Spinal cord (tissue), 10 donors: ENCODE results near the gene MARS1. TPM values are rescaled to one million over a fixed set of nuclear protein-coding genes. Genes with fewer than 3 reads are reported as not detected.
"Not testable (repeated sequence)": the region's sequence is repeated elsewhere in the genome, so short reads cannot be mapped to it uniquely, and the experiment has no call there.

ENCODE experiments used
- DNase-seq, 6 donors: peaks; one replicate each; pipeline versions ENCODE4 v3.0.0 to v3.0.0-alpha.2; 2013 to 2015; ENCODE audit warnings: low spot score in 6 of 6, low read depth in 4 of 6
- H3K27ac ChIP-seq: one replicate; pipeline ENCODE4 v1.5.1; 2013; ENCODE audit warnings: low read depth, low read length, control low read depth
- H3K27me3 ChIP-seq: one replicate; pipeline ENCODE4 v1.6.1; 2013; ENCODE audit warnings: low read length; ENCODE audit not compliant: control insufficient read depth, insufficient read depth
- H3K36me3 ChIP-seq: one replicate; pipeline ENCODE4 v1.6.1; 2013; ENCODE audit warnings: low read length; ENCODE audit not compliant: control insufficient read depth, insufficient read depth
- H3K4me1 ChIP-seq: one replicate; pipeline ENCODE4 v1.6.1; 2013; ENCODE audit warnings: low read length; ENCODE audit not compliant: control insufficient read depth, insufficient read depth
- H3K4me3 ChIP-seq: one replicate; pipeline ENCODE4 v1.5.1; 2013; ENCODE audit warnings: low read depth, low read length, control low read depth
- H3K9me3 ChIP-seq: one replicate; pipeline ENCODE4 v1.6.1; 2013; ENCODE audit warnings: low read length; ENCODE audit not compliant: control insufficient read depth, insufficient read depth
- WGBS: methylation state at CpG from one replicate; pipeline ENCODE4 v1.1.5; 2013; ENCODE audit warnings: missing lambda C conversion rate; ENCODE audit not compliant: insufficient coverage; 5-methylcytosine and 5-hydroxymethylcytosine counted together
- long read RNA-seq, 4 donors: transcript quantifications; one replicate each; lab custom pipeline, GENCODE V29; 2026
- polyA plus RNA-seq, 2 donors: library from polyadenylated mRNA; unstranded; fragments of 120-200 nt; gene quantifications; one replicate each; pipeline ENCODE4 v1.2.1, GENCODE V29; 2013; ENCODE audit not compliant: insufficient read length in 2 of 2
- total RNA-seq, 2 donors: library from RNA; depleted of rRNA in 1 of 2; stranded (reverse); fragments of 120-200 nt in 1 of 2; fragments of >200 nt in 1 of 2; gene quantifications; one replicate each; pipeline versions ENCODE4 v1.2.3 to v1.2.4, GENCODE V29; 2013 to 2014
- donor health status: healthy.

The MARS1 gene
- 100 to 1,000 TPM in 1 of 2 donors, 10 to 100 TPM in 1; 68.6 to 115 TPM for total RNA-seq
- polyA plus RNA-seq = 100 to 1,000 TPM; 171 to 203 TPM
- long read RNA-seq, donor 1, transcript MARS-201 (21 exons, 2,905 nt) = major isoform, 9 of 29 reads
- long read RNA-seq, donor 1, partial matches to known transcripts = 17 of 29 reads
- long read RNA-seq, donor 1, other reads (novel, unspliced or antisense) = 0 of 29 reads
- long read RNA-seq, donor 2, transcript MARS-201 (21 exons, 2,905 nt) = major isoform, 6 of 8 reads
- long read RNA-seq, donor 2, partial matches to known transcripts = 0 of 8 reads
- long read RNA-seq, donor 2, other reads (novel, unspliced or antisense) = 0 of 8 reads
- long read RNA-seq, donor 3, transcript MARS-201 (21 exons, 2,905 nt) = major isoform, 6 of 98 reads
- long read RNA-seq, donor 3, partial matches to known transcripts = 43 of 98 reads
- long read RNA-seq, donor 3, other reads (novel, unspliced or antisense) = 47 of 98 reads
- long read RNA-seq, donor 4, transcript MARS-201 (21 exons, 2,905 nt) = major isoform, 8 of 20 reads
- long read RNA-seq, donor 4, partial matches to known transcripts = 8 of 20 reads
- long read RNA-seq, donor 4, other reads (novel, unspliced or antisense) = 0 of 20 reads

DNA sequence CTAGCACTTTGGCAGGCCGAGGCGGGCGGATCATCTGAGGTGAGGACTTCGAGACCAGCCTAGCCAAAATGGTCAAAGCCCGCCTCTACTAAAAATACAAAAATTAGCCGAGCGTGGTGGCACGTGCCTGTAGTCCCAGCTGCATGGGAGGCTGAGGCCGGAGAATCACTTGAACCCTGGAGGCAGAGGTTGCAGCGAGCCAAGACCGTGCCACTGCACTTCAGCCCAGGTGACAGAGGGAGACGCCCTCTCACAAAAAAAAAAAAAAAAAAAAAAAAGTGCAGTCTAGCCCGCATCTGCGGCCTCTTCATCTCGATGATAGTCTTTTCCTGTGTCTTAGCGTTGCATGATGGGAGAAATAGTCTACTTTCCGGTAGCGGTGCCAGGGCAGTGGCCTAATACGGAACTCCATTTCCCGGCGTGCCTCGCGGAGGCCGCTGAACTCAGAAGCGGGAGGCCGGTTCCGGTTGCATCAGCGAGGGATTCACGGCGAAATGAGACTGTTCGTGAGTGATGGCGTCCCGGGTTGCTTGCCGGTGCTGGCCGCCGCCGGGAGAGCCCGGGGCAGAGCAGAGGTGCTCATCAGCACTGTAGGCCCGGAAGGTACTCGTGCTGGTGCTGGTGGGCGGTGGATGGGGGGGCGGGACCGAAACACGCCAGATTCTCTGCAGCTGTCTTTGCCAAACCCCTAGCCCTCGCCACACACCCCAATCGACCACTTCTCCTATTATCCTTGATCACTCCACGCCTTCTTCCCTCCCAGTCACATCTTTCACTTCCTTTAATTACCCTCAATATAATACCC lies at the start of gene MARS1:
MARS1 (plus strand) TSS at position 472 of the 805 bp plus-strand sequence; CDS start at position 495, 23 bp downstream.
- Histone ChIP-seq H3K27ac (peak within 1 kb of the TSS; percentile 69), H3K4me1 (peaks cover 16% of the 10 kb centered on the region), H3K36me3 (peaks cover 21% of the 10 kb centered on the region), H3K27me3 (no peaks in the 10 kb centered on the region), H3K9me3 (no peaks in the 10 kb centered on the region), H3K4me3 (peak within 1 kb of the TSS; percentile 92)
- peak; percentile 83 to 99 (median 94) for DNase-seq
- WGBS = under 1% methylated on average over 39 of the region's 47 CpGs

DNA sequence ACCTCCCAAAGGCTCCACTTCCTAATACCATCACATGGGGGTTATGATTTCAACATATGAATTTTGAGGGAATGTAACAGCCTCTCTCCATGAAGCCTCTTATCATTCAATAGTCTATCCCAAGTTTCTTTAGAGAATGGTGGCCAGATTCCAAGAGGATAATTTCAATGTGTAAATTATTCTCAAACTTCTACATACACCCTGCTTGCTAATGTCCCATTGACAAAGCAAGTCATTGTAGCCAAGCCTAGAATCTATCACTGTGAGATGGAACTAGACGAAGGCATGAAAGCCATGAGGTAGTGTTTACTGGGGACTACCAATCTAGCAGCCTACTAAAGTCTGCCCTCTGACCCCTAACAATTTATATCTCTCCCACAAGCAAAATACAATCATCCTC lies 49.5 kb upstream of the MARS1 start:
- H3K4me1 ChIP-seq = no peaks in the 10 kb centered on the region
- H3K27ac ChIP-seq = no peak overlapping the region
- H3K9me3 ChIP-seq = no peaks in the 10 kb centered on the region
- no peak overlapping the region for H3K4me3 ChIP-seq
- no peaks in the 10 kb centered on the region for H3K27me3 ChIP-seq
- H3K36me3 ChIP-seq = no peaks in the 10 kb centered on the region
- no peak for DNase-seq
- no CpG with 5 or more reads among the region's 1 CpG for WGBS

DNA sequence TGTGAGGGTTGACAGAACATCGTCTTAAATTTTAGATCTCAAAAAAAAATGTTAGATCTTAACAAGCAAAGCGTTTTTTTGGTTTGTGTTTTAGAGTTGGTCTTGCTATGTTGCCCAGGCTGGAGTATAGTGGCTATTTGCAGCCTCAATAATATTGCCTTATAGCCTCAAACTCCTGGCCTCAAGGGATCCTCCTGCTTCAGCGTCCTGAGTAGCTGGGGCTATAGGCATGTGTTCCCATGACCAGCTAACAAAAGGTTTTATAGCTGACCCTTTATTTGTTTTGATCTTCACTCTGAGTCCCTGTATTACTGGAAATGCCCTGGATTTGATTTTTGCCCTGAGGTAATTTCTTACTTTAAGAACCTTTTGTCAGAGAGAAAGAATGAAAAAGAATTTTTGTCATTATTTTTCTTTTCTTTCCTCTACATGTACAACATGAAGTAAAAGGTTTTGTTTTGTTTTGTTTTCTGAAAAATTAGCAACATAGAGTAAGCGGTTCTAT lies 48.1 kb upstream of the MARS1 start:
- Histone ChIP-seq H3K4me1 (no peaks in the 10 kb centered on the region), H3K9me3 (no peaks in the 10 kb centered on the region), H3K27me3 (no peaks in the 10 kb centered on the region), H3K27ac (no peak overlapping the region), H3K36me3 (no peaks in the 10 kb centered on the region), H3K4me3 (no peak overlapping the region)
- DNase-seq = no peak
- WGBS = no CpG with 5 or more reads among the region's 4 CpGs

- no CpG with 5 or more reads among the region's 2 CpGs for WGBS
- not testable (repeated sequence) for DNase-seq, H3K27me3 ChIP-seq, H3K27ac ChIP-seq, H3K4me1 ChIP-seq, H3K36me3 ChIP-seq, H3K4me3 ChIP-seq, H3K9me3 ChIP-seq
Observed at GRCh38 chr12:57441393-57441792, 46.5 kb upstream of the MARS1 start.

DNA sequence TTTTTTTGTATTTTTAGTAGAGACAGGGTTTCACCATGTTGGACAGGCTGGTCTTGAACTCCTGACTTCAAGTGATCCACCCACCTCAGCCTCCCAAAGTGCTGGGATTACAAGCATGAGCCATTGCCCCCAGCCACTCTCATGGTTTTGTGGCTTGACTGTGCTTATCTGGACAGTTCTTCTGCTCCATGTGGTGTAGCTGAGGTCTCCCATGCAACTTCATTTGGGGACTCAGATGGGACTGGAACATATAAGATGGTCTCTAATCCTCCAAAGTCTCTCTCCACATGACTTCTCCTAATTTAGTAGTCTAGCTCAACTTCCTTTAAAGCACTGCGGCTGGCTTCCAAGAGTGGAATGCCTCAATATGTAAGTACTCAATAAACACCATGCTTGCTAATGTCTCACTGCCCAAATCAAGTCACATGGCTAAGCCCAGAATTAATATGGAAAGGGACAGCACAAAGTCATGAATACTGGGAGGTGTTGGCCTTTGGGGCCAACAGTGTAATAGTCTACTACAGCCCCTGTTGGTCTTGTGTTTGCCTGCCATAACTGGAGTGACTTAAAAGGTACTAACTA lies 45.9 kb upstream of the MARS1 start:
- no peaks in the 10 kb centered on the region for H3K9me3 ChIP-seq
- H3K36me3 ChIP-seq = no peaks in the 10 kb centered on the region
- no CpG with 5 or more reads among the region's 1 CpG for WGBS
- no peak for DNase-seq
- H3K27ac ChIP-seq = no peak overlapping the region
- H3K4me3 ChIP-seq = no peak overlapping the region
- no peaks in the 10 kb centered on the region for H3K4me1 ChIP-seq
- no peaks in the 10 kb centered on the region for H3K27me3 ChIP-seq

DNA sequence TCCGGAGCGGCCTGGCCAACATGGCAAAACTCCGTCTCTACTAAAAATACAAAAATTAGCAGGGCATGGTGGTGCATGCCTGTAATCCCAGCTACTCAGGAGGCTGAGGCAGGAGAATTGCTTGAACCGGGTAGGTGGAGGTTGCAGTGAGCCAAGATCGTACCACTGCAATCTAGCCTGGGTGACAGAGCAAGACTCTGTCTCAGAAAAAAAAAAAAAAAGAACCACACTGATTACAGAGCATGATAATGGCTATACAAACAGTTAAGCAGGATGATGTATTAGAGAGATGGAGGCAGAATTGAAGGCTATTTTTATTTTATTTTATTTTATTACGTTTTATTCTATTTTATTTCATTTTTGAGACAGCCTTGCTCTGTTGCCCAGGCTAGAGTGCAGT lies 43.5 kb upstream of the MARS1 start:
- not testable (repeated sequence) for H3K4me3 ChIP-seq, DNase-seq, H3K4me1 ChIP-seq, H3K36me3 ChIP-seq, H3K27ac ChIP-seq, H3K9me3 ChIP-seq, H3K27me3 ChIP-seq
- WGBS = 100% methylated on average over 1 of the region's 6 CpGs

DNA sequence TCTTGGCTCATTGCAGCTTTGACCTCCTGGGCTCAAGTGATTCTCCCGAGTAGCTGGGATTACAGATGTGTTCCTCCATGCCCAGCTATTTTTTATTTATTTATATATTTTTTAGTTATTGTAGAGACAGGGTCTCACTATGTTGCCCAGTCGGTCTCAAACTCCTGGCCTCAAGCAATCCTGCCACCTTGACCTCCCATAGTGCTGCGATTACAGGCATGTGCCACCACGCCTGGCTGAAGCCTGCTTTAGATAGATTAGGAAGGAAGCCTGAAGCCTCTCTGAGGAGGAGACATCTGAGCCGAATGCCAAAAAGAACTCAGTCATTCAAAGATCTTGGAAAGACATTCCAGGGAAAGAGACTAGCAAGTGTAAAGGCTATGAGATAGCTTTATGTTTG lies 43.1 kb upstream of the MARS1 start:
- no peak overlapping the region for H3K4me3 ChIP-seq
- WGBS = 76% methylated on average over 3 of the region's 5 CpGs
- H3K27ac ChIP-seq = no peak overlapping the region
- DNase-seq = no peak
- no peaks in the 10 kb centered on the region for H3K9me3 ChIP-seq
- no peaks in the 10 kb centered on the region for H3K36me3 ChIP-seq
- H3K4me1 ChIP-seq = no peaks in the 10 kb centered on the region
- no peaks in the 10 kb centered on the region for H3K27me3 ChIP-seq

- no peaks in the 10 kb centered on the region for H3K9me3 ChIP-seq
- no peak overlapping the region for H3K4me3 ChIP-seq
- H3K27me3 ChIP-seq = no peaks in the 10 kb centered on the region
- 94% methylated on average over 4 of the region's 6 CpGs for WGBS
- no peaks in the 10 kb centered on the region for H3K36me3 ChIP-seq
- DNase-seq = no peak
- H3K4me1 ChIP-seq = no peaks in the 10 kb centered on the region
- H3K27ac ChIP-seq = no peak overlapping the region
Observed at GRCh38 chr12:57446292-57446960, 41.4 kb upstream of the MARS1 start.

DNA sequence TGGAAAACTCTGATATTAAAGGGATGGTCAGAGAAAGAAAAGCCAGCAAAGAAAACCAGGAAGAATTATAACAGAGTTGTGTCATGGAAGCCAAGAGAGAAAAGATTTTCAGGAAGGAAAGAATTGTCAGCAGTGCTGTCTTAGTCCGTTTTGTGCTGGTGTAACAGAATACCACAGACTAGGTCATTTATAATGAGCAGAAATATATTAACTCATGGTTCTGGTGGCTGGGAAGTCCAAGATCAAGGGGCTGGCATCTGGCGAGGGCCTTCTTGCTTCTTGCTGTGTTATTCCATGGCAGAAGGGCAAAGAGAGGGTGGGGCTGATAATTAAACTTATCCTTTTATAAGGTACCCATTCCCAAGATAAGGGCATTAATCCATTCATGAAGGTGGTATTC lies 39.2 kb upstream of the MARS1 start:
- H3K4me1 ChIP-seq = peaks cover 4% of the 10 kb centered on the region
- H3K27ac ChIP-seq = no peak overlapping the region
- no peaks in the 10 kb centered on the region for H3K27me3 ChIP-seq
- WGBS = no CpG with 5 or more reads among the region's 2 CpGs
- no peaks in the 10 kb centered on the region for H3K36me3 ChIP-seq
- no peaks in the 10 kb centered on the region for H3K9me3 ChIP-seq
- no peak overlapping the region for H3K4me3 ChIP-seq
- DNase-seq = no peak
